Testis (tissue), 2 donors: ENCODE data around the gene GRPR.

ENCODE experiments used
- POLR2A ChIP-seq: fragments of 450-650 bp; IDR thresholded peaks from one replicate; pipeline ENCODE4 v1.6.1; 2017; ENCODE audit warnings: antibody characterized with exemption, mild to moderate bottlenecking, moderate library complexity
- TF ChIP-seq, protein P1 (sequence below), 3 experiments: fragments of 450-650 bp in 2 of 3; fragments of 200-600 bp in 1 of 3; sonication (generic) in 1 of 3; IDR thresholded peaks; one replicate each; pipeline ENCODE4 v1.5.1; 2016 to 2019; ENCODE audit warnings: antibody characterized with exemption in 3 of 3, mild to moderate bottlenecking in 2 of 3, moderate library complexity in 1 of 3

GRCh38 chrX:16148896-16149295, 25.5 kb downstream of the GRPR start:
- TF ChIP-seq, protein P1, sequence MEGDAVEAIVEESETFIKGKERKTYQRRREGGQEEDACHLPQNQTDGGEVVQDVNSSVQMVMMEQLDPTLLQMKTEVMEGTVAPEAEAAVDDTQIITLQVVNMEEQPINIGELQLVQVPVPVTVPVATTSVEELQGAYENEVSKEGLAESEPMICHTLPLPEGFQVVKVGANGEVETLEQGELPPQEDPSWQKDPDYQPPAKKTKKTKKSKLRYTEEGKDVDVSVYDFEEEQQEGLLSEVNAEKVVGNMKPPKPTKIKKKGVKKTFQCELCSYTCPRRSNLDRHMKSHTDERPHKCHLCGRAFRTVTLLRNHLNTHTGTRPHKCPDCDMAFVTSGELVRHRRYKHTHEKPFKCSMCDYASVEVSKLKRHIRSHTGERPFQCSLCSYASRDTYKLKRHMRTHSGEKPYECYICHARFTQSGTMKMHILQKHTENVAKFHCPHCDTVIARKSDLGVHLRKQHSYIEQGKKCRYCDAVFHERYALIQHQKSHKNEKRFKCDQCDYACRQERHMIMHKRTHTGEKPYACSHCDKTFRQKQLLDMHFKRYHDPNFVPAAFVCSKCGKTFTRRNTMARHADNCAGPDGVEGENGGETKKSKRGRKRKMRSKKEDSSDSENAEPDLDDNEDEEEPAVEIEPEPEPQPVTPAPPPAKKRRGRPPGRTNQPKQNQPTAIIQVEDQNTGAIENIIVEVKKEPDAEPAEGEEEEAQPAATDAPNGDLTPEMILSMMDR (IDR thresholded peaks at IDR 0.05): no peak
- no peak for TF ChIP-seq POLR2A
